M059J (cell line): Measurements from ENCODE around the gene HOMER2. TPM values are rescaled to one million over a fixed set of nuclear protein-coding genes. Genes with fewer than 3 reads are reported as not detected.

ENCODE experiments used
- DNase-seq: peaks from one replicate; pipeline ENCODE4 v3.0.0-alpha.2; 2012; ENCODE audit warnings: low read depth
- total RNA-seq: library from RNA; depleted of rRNA; stranded (reverse); fragments of >200 nt; shearing (Covaris generic); gene quantifications from 2 replicates; pipeline ENCODE4 v1.2.3, GENCODE V29; 2014

The HOMER2 gene
- total RNA-seq, 1 experiment from 2014 or later: 7.6 TPM

- DNase-seq: no peak
Observed at GRCh38 chr15:82862886-82863285, 89.6 kb downstream of the HOMER2 start.

GRCh38 chr15:82858932-82859331, 93.6 kb downstream of the HOMER2 start:
- DNase-seq: no peak

- peak; percentile 10 for DNase-seq
Observed at GRCh38 chr15:82856397-82857170, 95.9 kb downstream of the HOMER2 start.

- DNase-seq: no peak
Observed at GRCh38 chr15:82855286-82856100, 97.0 kb downstream of the HOMER2 start.

- DNase-seq: no peak
Observed at GRCh38 chr15:82854554-82854953, 98.0 kb downstream of the HOMER2 start.

- no peak for DNase-seq
Observed at GRCh38 chr15:82852941-82853561, 99.5 kb downstream of the HOMER2 start.

GRCh38 chr15:82851981-82852511, 100.5 kb downstream of the HOMER2 start:
- peak; percentile 52 for DNase-seq

GRCh38 chr15:82851306-82851850, 101.1 kb downstream of the HOMER2 start:
- DNase-seq: no peak

GRCh38 chr15:82850731-82851130, 101.8 kb downstream of the HOMER2 start:
- no peak for DNase-seq

GRCh38 chr15:82849556-82850512, 102.7 kb downstream of the HOMER2 start:
- DNase-seq: peak; percentile 63

GRCh38 chr15:82848241-82848993, 104.1 kb downstream of the HOMER2 start:
- DNase-seq: no peak

- peak; percentile 14 for DNase-seq
Observed at GRCh38 chr15:82847703-82848102, 104.8 kb downstream of the HOMER2 start.

- DNase-seq: no peak
Observed at GRCh38 chr15:82846621-82847020, 105.9 kb downstream of the HOMER2 start.

GRCh38 chr15:82845686-82846085, 106.8 kb downstream of the HOMER2 start:
- no peak for DNase-seq

- DNase-seq: no peak
Observed at GRCh38 chr15:82843566-82843965, 109.0 kb downstream of the HOMER2 start.

GRCh38 chr15:82840166-82840565, 112.4 kb downstream of the HOMER2 start:
- no peak for DNase-seq

GRCh38 chr15:82839136-82839535, 113.4 kb downstream of the HOMER2 start:
- DNase-seq: no peak

- DNase-seq: no peak
Observed at GRCh38 chr15:82838096-82838735, 114.3 kb downstream of the HOMER2 start.

- no peak for DNase-seq
Observed at GRCh38 chr15:82835391-82835917, 117.1 kb downstream of the HOMER2 start.
